DOHH2 (cell line): ENCODE measurements around the gene PDE6B.

Experiments
- H3F3A ChIP-seq: fragments of 200-600 bp; sonication (generic), shearing (Covaris generic); 2 replicates; pipeline ENCODE4 v1.6.0; 2016; ENCODE audit warnings: antibody characterized with exemption, mild to moderate bottlenecking; ENCODE audit not compliant: control insufficient read depth, insufficient read depth
- H3K27ac ChIP-seq: fragments of 200-600 bp; sonication (generic); 2 replicates; pipeline ENCODE4 v1.5.1; 2014; ENCODE audit warnings: low read depth, mild to moderate bottlenecking, low read length, moderate library complexity
- H3K27me3 ChIP-seq: fragments of 200-600 bp; sonication (generic); 2 replicates; pipeline ENCODE4 v1.6.1; 2014; ENCODE audit warnings: mild to moderate bottlenecking, low read length, mixed read lengths; ENCODE audit not compliant: control insufficient read depth
- H3K36me3 ChIP-seq: fragments of 200-600 bp; sonication (generic); 2 replicates; pipeline ENCODE4 v1.6.1; 2014; ENCODE audit warnings: mild to moderate bottlenecking, low read length, moderate library complexity, mixed read lengths; ENCODE audit not compliant: control insufficient read depth
- H3K4me1 ChIP-seq: fragments of 200-600 bp; sonication (generic); 2 replicates; pipeline ENCODE4 v1.6.1; 2014; ENCODE audit warnings: mild to moderate bottlenecking, low read length, mixed read lengths; ENCODE audit not compliant: control insufficient read depth
- H3K4me2 ChIP-seq: fragments of 200-600 bp; sonication (generic); 2 replicates; pipeline ENCODE4 v1.6.0; 2014; ENCODE audit warnings: mild to moderate bottlenecking, low read length, moderate library complexity
- H3K4me3 ChIP-seq: fragments of 200-600 bp; sonication (generic); 2 replicates; pipeline ENCODE4 v1.5.1; 2014; ENCODE audit warnings: mild to moderate bottlenecking, low read length, mixed read lengths
- H3K79me2 ChIP-seq: fragments of 200-600 bp; sonication (generic); 2 replicates; pipeline ENCODE4 v1.6.1; 2014; ENCODE audit warnings: mild to moderate bottlenecking, low read length, mixed read lengths; ENCODE audit not compliant: control insufficient read depth
- H3K9me2 ChIP-seq: fragments of 200-600 bp; sonication (generic); replicated peaks from 2 replicates; pipeline ENCODE4 v1.6.1; 2014; ENCODE audit warnings: mild to moderate bottlenecking, low read length, mixed read lengths; ENCODE audit not compliant: control insufficient read depth
- H3K9me3 ChIP-seq: fragments of 200-600 bp; sonication (generic); 2 replicates; pipeline ENCODE4 v1.6.1; 2014; ENCODE audit warnings: antibody characterized with exemption, low read length, mixed read lengths; ENCODE audit not compliant: control insufficient read depth, insufficient read depth
- H4K20me1 ChIP-seq: fragments of 200-600 bp; sonication (generic); 2 replicates; pipeline ENCODE4 v1.6.0; 2014; ENCODE audit warnings: low read depth, mild to moderate bottlenecking, antibody characterized with exemption, low read length, moderate library complexity; ENCODE audit not compliant: control insufficient read depth, insufficient read depth
- CTCF ChIP-seq: fragments of 200-600 bp; sonication (generic); IDR thresholded peaks from one replicate; pipeline ENCODE4 v1.5.1; 2014; ENCODE audit warnings: antibody characterized with exemption, mild to moderate bottlenecking, low read depth, low read length; ENCODE audit not compliant: poor library complexity, severe bottlenecking
- EZH2phosphoT487 ChIP-seq: fragments of 200-600 bp; sonication (generic); IDR thresholded peaks from 2 replicates; pipeline ENCODE4 v1.6.1; 2017; ENCODE audit warnings: borderline replicate concordance, mild to moderate bottlenecking, antibody characterized with exemption, low read length, moderate library complexity, mixed read lengths

Gene PDE6B

GRCh38 chr4:613126-613525 is 12.2 kb upstream of the PDE6B start:
- TF ChIP-seq CTCF = no peak
- no peak for TF ChIP-seq EZH2phosphoT487
- no peak overlapping the region for H3K4me3 ChIP-seq
- H3K4me2 ChIP-seq = no peak overlapping the region
- no peaks in the 10 kb centered on the region for H4K20me1 ChIP-seq
- no peaks in the 10 kb centered on the region for H3K27me3 ChIP-seq
- no peak overlapping the region for H3K27ac ChIP-seq
- no peaks in the 10 kb centered on the region for H3K36me3 ChIP-seq
- H3K79me2 ChIP-seq = no peaks in the 10 kb centered on the region
- H3K9me3 ChIP-seq = no peaks in the 10 kb centered on the region; the same call in 1 of the 2 replicates
- H3K4me1 ChIP-seq = no peaks in the 10 kb centered on the region
- no peaks in the 10 kb centered on the region for H3K9me2 ChIP-seq
- H3F3A ChIP-seq = no peaks in the 10 kb centered on the region

GRCh38 chr4:616091-616490 is 9.3 kb upstream of the PDE6B start:
- Histone ChIP-seq H4K20me1 (no peaks in the 10 kb centered on the region), H3K4me3 (no peak overlapping the region), H3K9me3 (no peaks in the 10 kb centered on the region; the same call in 1 of the 2 replicates), H3K9me2 (no peaks in the 10 kb centered on the region), H3F3A (no peaks in the 10 kb centered on the region), H3K27ac (no peak overlapping the region), H3K36me3 (no peaks in the 10 kb centered on the region), H3K79me2 (no peaks in the 10 kb centered on the region), H3K4me1 (no peaks in the 10 kb centered on the region), H3K4me2 (no peak overlapping the region), H3K27me3 (no peaks in the 10 kb centered on the region)
- TF ChIP-seq CTCF (no peak), EZH2phosphoT487 (no peak)

- Histone ChIP-seq H3K9me2 (no peaks in the 10 kb centered on the region), H3K4me1 (no peaks in the 10 kb centered on the region), H3K4me2 (no peak overlapping the region), H4K20me1 (no peaks in the 10 kb centered on the region), H3K9me3 (peaks cover 2% of the 10 kb centered on the region; the same call in 1 of the 2 replicates), H3K36me3 (no peaks in the 10 kb centered on the region), H3K27ac (no peak overlapping the region), H3K27me3 (no peaks in the 10 kb centered on the region), H3K4me3 (no peak overlapping the region), H3F3A (no peaks in the 10 kb centered on the region), H3K79me2 (no peaks in the 10 kb centered on the region)
- no peak for TF ChIP-seq CTCF
- TF ChIP-seq EZH2phosphoT487 = no peak
These were observed 8.3 kb upstream of the PDE6B start for GRCh38 chr4:616911-617643.
